Lower lobe of right lung (tissue), 2 donors: ENCODE results near the gene MEIOSIN. TPM values are rescaled to one million over a fixed set of nuclear protein-coding genes. Genes with fewer than 3 reads are reported as not detected.

Experiments used
- ATAC-seq, 2 donors: fragments of 200-7000 bp; cut with Tn5 transposase; one replicate each; pipeline ENCODE4 v1.9.1; 2020 to 2022; ENCODE audit warnings: mild to moderate bottlenecking in 2 of 2, moderate library complexity in 2 of 2
- DNase-seq: peaks from one replicate; pipeline ENCODE4 v3.0.0-alpha.2; 2020
- H3K27ac ChIP-seq: fragments of 200-600 bp; one replicate; pipeline ENCODE4 v1.8.0; 2022
- H3K27me3 ChIP-seq: fragments of 200-600 bp; one replicate; pipeline ENCODE4 v1.8.0; 2022; ENCODE audit warnings: low read depth
- H3K36me3 ChIP-seq: fragments of 200-600 bp; one replicate; pipeline ENCODE4 v1.8.0; 2022; ENCODE audit warnings: mild to moderate bottlenecking
- H3K4me1 ChIP-seq: fragments of 200-600 bp; one replicate; pipeline ENCODE4 v1.8.0; 2022
- H3K4me3 ChIP-seq: fragments of 200-600 bp; one replicate; pipeline ENCODE4 v1.8.0; 2022; ENCODE audit warnings: mild to moderate bottlenecking
- H3K9me3 ChIP-seq: fragments of 200-600 bp; one replicate; pipeline ENCODE4 v1.8.0; 2022
- intact Hi-C: fragments of 100-400 bp; cut with DNase I; formaldehyde crosslinking; loops from one replicate; pipeline ENCODE4 v1.11.0; 2022
- total RNA-seq: library from RNA; stranded (reverse); fragmentation: NEBNext Ultra II Directional; extraction: Animal tissue kit (Norgen Biotek cat#: 25700); gene quantifications from one replicate; pipeline ENCODE4 v1.2.1, GENCODE V29; 2021
- TF ChIP-seq, protein P1 (sequence below): fragments of 200-600 bp; IDR thresholded peaks from one replicate; pipeline ENCODE4 v1.8.0; 2022; ENCODE audit warnings: antibody characterized with exemption, mild to moderate bottlenecking
- donor health status: DM: no; HTN: yes; CAD: no; lungs with severe emphysema.

The MEIOSIN gene
- total RNA-seq, 1 donor from 2014 or later, result not detected

DNA sequence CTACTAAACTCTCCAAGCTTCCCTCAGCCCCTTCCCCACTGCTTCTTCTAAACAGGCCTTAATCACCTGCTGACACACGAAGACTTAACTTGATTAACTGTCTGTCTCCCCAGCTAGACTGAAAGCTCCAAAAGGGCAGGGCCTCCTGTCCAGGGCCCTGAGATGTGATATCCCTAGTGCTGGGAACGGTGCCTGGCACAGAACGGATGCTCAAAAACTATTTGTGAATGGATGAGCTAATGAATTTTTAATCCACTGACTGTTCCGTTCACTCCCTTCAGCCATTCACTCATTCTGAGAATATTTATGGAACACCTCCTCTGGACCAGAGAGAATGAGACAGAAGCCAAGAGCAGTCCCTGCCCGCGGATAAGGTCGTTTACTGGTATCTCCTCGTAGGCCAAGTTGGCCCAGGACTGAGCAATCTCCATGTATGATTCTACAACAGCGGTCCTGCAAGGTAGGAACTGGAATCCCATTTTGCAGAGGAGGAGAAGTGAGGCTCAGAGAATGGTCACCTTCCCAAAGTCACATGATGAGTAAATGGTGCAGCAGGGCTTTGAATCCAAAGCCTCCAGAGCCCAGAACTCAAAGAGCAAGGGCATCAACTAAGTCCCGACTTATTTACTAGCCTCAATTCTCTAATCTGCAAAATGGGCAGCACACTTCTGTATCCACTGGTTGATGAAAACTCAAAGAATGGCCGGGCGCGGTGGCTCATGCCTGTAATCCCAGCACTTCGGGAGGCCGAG lies 56.0 kb downstream of the MEIOSIN start:
- no peak for DNase-seq
- TF ChIP-seq, protein P1, sequence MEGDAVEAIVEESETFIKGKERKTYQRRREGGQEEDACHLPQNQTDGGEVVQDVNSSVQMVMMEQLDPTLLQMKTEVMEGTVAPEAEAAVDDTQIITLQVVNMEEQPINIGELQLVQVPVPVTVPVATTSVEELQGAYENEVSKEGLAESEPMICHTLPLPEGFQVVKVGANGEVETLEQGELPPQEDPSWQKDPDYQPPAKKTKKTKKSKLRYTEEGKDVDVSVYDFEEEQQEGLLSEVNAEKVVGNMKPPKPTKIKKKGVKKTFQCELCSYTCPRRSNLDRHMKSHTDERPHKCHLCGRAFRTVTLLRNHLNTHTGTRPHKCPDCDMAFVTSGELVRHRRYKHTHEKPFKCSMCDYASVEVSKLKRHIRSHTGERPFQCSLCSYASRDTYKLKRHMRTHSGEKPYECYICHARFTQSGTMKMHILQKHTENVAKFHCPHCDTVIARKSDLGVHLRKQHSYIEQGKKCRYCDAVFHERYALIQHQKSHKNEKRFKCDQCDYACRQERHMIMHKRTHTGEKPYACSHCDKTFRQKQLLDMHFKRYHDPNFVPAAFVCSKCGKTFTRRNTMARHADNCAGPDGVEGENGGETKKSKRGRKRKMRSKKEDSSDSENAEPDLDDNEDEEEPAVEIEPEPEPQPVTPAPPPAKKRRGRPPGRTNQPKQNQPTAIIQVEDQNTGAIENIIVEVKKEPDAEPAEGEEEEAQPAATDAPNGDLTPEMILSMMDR, result no peak
- no peak for ATAC-seq
- peaks cover 22% of the 10 kb centered on the region for H3K4me1 ChIP-seq
- H3K4me3 ChIP-seq, result no peak overlapping the region
- peaks cover 56% of the 10 kb centered on the region for H3K36me3 ChIP-seq
- peaks cover 23% of the 10 kb centered on the region for H3K27me3 ChIP-seq
- intact Hi-C loops, result no loop called here
- no peaks in the 10 kb centered on the region for H3K9me3 ChIP-seq
- no peak overlapping the region for H3K27ac ChIP-seq

DNA sequence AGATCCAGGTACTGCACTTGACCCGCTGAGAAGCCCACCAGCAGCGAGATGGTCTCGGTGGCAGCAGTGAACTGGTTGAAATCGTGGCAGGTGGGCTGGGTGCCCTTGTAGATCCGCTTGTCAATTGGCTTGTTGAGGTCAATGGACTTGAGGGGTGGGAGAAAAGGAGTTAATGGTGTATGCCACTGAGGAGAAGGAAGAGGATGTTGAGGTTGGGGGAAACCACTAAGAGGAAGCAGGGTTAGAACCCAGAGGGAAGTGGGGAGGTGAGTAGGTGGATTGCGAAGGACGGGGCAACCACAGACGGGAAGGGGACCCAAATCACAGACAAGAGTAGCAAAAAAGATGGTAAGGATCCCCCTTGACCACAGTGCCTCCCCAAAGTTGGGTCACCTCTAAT lies 57.7 kb downstream of the MEIOSIN start:
- H3K4me3 ChIP-seq, result no peak overlapping the region
- DNase-seq (no peak), ATAC-seq (peak in 1 of 2 donors; percentile 32)
- peaks cover 10% of the 10 kb centered on the region for H3K27me3 ChIP-seq
- H3K4me1 ChIP-seq, result peaks cover 22% of the 10 kb centered on the region
- no peak overlapping the region for H3K27ac ChIP-seq
- H3K36me3 ChIP-seq, result peaks cover 49% of the 10 kb centered on the region
- TF ChIP-seq, protein P1, result no peak
- intact Hi-C loops, result no loop called here
- no peaks in the 10 kb centered on the region for H3K9me3 ChIP-seq

DNA sequence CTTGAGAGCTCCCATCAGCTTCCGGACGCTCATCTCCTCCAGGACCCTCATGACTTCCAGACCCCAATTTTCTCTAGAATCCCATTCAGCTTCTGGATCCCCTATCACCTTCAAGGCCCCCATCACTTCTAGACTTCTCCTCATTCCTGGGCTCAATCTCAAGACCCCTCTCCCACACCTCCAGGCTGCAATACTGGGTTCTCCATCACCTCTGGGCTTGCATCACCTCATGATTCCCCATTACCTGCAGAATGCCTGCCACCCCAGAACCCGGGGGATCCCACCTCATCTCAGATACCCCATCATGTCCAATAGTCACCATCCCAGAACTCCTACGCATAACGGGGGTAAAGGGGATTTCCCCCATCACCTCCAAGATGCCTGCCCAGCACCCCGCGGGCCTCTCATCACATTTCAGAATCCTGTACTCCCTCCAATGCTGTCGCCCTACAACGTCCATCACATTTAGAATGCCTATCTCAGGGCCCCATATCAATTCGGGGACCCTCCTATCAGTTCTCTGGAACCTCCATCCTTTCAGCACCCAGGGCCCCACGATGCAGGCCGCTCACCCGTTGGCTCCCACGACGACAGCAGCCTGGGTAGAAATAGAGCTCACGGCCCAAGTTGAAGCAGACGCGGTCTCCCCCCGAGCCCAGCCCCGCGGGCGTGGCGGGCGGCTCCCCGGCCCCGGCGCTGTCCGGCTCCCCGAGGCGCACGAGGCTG lies 58.7 kb downstream of the MEIOSIN start:
- peaks cover 22% of the 10 kb centered on the region for H3K4me1 ChIP-seq
- ATAC-seq (no peak), DNase-seq (no peak)
- intact Hi-C loops, result no loop called here
- TF ChIP-seq, protein P1, result no peak
- H3K27me3 ChIP-seq, result peaks cover 8% of the 10 kb centered on the region
- no peaks in the 10 kb centered on the region for H3K9me3 ChIP-seq
- peaks cover 39% of the 10 kb centered on the region for H3K36me3 ChIP-seq
- H3K27ac ChIP-seq, result peak overlapping the region; percentile 77
- peak overlapping the region; percentile 71 for H3K4me3 ChIP-seq

DNA sequence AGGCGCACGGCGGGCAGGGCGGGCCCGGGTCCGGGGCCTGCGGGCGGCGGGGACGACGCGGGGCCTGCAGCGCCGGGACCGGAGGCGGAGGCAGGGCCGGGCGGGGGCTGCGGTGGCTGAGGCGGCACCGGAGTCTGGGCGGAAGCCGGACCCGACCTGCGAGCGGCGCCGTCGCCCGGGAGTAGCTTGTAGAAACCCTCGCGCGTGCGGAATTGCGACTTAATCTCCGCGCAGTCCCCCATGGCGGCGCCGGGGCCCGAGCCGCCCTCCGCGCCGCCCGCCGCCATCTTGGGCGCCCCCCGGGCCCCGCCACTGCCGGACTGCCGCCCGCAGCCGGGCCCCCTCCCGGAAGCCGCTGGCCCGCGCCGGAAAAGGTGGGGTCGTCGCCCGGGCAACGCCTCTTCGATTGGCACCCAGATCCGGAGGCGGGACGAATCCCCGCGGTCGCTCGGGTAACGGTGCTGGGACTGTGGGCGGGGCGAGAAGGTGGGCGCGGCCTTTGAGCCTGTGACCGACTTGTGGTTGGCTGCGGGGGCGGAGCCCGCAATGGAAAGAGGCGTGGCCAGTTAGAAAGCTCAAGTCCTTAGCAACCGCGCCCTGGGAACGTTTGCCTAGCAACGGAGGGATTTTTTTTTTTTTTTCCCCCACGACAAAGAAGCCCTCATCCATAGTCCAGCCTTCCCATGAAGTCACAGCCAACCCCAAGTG lies 59.4 kb downstream of the MEIOSIN start, which contains the start of gene DMWD:
Gene DMWD (minus strand): TSS at position 376 of the 708 bp plus-strand sequence. CDS start 89 bp downstream, at position 287.
- ATAC-seq (peak; percentile 98 to 99), DNase-seq (peak; percentile 100)
- Histone ChIP-seq H3K4me1 (peaks cover 22% of the 10 kb centered on the region), H3K4me3 (peak within 1 kb of the TSS; percentile 71), H3K9me3 (no peaks in the 10 kb centered on the region), H3K27ac (peak within 1 kb of the TSS; percentile 77), H3K36me3 (peaks cover 32% of the 10 kb centered on the region), H3K27me3 (peaks cover 8% of the 10 kb centered on the region)
- intact Hi-C loops, result no loop called here
- TF ChIP-seq, protein P1, result no peak

DNA sequence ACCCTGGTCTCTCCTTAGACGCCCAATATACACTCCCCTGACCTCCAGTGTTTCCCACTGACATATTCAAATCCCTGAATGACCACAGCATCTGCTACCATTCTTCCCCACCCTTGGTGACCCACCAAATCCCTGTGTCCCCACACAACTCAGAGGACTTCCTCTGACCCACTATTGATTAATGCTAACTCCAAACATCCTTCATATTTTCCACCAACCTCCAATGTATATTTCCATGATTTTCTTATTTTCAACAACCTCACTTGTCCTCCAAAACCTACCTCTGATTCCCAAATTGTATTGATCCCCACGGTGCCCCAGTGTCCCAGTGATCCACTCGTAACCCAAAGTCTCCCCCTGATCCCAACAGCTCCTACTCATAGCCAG lies 59.9 kb downstream of the MEIOSIN start:
- peak overlapping the region; percentile 71 for H3K4me3 ChIP-seq
- H3K4me1 ChIP-seq, result peaks cover 22% of the 10 kb centered on the region
- no peak for DNase-seq
- peak overlapping the region; percentile 31 for H3K27ac ChIP-seq
- H3K27me3 ChIP-seq, result peaks cover 8% of the 10 kb centered on the region
- TF ChIP-seq, protein P1, result no peak
- H3K36me3 ChIP-seq, result peaks cover 26% of the 10 kb centered on the region
- no peak for ATAC-seq
- no peaks in the 10 kb centered on the region for H3K9me3 ChIP-seq
- intact Hi-C loops, result no loop called here
